ENCODE data around the gene SLC39A13. TPM values are rescaled to one million over a fixed set of nuclear protein-coding genes. Genes with fewer than 3 reads are reported as not detected.
"Not testable (repeated sequence)": the region's sequence is repeated elsewhere in the genome, so short reads cannot be mapped to it uniquely, and the experiment has no call there.

Gene SLC39A13
- total RNA-seq, 1 experiment from 2014 or later, result 46.2 TPM

DNA sequence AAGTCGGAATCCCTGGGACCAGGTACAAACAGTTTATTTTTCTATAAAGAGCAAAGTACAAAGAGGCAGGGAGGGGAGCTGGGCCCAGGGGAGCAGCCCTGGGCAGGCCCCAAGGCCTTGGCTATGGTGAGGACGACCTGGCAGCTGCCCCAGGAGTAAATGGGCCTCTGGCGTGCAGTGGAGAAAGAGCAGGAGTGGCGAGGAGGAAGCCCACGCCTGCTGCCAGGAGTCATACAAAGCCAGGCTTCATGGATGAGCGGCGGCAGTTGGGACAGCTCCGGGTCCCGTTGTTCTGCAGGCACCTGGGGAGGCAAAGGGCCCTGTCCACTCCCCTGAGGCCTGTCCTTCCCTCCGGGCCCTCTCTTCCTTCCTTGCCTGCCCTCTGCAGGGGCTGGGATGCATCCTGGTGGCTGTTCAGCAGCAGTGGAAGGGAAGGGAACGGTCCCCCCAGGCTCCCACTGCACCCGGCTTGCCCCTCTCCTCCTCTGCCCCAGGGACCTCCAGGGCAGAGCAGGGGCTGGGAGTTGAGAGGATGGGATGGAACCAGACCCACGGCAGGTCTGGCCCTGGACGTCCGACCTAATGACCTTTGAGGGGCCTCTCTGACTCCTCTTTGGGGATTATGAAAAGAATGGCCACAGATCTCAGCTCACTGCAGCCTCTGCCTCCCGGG is 29.5 kb downstream of the SLC39A13 start:
- no peak for DNase-seq (ENCODE audit: low read depth)
- in situ Hi-C loops (cut with HindIII; ENCODE audit: low pct_unique_long_range_greater_than_20kb, low sequenced_read_pairs), result no loop called here

DNA sequence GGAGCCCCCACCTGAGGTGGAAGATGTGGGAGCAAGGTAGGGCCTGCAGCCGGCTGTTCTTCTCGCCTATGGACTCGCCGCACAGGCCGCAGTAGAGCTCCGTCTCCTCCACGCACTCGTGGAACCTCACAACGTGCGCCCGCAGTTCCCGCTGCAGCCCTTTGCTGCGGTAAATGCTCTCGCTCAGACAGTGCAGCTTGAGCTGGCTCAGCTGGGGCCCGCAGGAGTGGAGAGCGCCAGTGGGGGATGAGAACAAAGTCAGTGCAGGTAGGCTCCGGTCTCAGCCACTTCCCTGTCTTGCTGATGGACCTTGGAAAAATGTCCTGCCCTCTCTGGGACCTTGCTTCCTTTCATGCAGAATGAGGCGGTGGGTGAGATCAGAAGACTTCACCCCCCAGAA is 30.3 kb downstream of the SLC39A13 start:
- no peak for DNase-seq (ENCODE audit: low read depth)
- in situ Hi-C loops (cut with HindIII; ENCODE audit: low pct_unique_long_range_greater_than_20kb, low sequenced_read_pairs), result no loop called here

DNA sequence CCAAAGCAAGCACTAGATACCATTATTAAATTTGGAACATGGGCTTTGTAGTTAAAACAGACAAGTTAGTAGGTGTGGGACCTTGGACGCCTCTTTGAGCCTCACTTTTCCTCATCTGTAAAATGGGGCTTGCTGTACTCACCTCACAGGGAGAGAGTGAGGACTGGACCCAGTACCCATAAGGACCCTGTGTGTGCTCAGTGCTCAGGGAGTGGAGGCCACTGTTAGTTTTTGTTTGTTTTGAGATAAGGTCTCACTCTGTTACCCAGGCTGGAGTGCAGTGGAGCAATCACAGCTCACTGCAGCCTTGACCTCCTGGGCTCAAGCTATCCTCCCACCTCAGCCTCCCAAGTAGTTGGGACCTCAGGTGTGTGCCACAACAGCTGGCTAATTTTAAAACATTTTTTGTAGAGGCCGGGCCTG is 31.7 kb downstream of the SLC39A13 start:
- DNase-seq (ENCODE audit: low read depth), result no peak
- in situ Hi-C loops (cut with HindIII; ENCODE audit: low pct_unique_long_range_greater_than_20kb, low sequenced_read_pairs), result no loop called here

DNA sequence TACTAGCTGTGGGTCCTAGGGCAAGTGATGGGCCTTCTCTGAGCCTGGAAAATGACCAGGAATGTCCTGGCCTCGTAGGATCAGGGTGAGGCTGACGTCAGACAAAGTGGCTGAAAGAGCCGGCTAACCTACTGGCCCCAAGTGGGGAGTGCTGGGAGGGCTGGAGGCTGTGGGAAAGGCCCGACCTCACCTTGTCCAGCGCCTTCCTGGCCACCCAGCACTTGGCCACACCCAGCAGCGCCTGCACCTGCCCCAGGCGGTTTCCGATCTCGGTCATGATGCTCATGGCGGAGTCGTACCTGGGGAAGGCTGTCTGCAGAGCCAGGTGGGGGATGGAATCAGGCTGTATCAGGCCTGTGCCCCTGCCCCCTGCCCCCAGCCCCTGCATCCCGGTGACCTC is 33.0 kb downstream of the SLC39A13 start:
- no peak for DNase-seq (ENCODE audit: low read depth)
- in situ Hi-C loops (cut with HindIII; ENCODE audit: low pct_unique_long_range_greater_than_20kb, low sequenced_read_pairs), result no loop called here

DNA sequence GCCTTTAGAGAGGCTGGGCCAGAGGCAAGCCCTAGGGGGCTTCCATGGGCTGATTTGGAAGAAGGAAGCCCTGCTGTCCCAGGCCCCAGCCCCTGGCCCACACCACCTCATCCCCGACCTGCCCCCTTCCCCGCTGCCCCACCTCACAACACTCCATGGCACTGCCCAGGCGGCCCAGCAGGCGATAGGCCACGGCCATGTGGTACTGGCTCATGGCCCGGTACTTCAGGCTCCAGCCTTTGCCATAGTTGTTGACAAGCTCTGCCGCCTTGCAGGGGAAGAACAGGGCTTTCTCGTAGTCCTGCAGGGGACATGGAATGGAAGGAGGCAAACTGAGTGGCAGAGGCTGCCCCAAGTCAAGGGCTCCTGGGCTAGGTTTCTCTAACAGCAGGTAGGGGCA is 34.1 kb downstream of the SLC39A13 start:
- in situ Hi-C loops (cut with HindIII; ENCODE audit: low pct_unique_long_range_greater_than_20kb, low sequenced_read_pairs), result no loop called here

DNA sequence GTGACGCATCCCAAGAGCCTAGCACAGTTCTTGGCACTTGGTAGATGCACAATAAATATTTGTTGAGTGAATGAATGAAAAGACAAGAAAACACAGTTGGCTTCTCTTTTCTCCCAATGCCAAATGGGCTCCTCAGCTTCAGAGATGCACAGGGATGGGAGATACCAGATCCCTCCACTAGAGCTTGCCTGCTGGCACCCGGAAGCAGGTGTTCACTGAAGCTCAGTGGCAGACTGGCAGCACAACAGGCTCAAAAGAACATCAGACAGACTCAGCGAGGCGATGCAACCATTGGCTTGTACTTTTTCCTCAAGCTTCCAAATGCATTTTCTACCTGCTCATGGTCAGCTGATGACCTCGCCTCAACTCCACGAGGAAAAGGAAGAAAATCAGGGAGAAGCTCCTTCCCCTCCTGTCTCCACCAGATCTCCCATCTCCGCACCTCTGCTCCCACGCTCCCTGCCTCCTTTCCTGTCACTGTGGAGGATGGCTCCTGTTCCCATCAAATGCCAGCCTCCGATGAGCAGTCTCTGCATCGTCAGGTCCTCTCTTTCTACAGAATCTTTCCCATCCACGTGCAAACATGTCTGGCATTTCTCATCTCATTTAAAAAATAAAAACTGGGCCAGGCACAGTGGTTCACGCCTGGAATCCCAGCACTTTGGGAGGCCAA is 34.8 kb downstream of the SLC39A13 start:
- in situ Hi-C loops (cut with HindIII; ENCODE audit: low pct_unique_long_range_greater_than_20kb, low sequenced_read_pairs), result no loop called here
- DNase-seq (ENCODE audit: low read depth), result no peak

More for the DNA sequence above, 34.1 kb downstream of the SLC39A13 start:
- no peak for DNase-seq (ENCODE audit: low read depth)

DNA sequence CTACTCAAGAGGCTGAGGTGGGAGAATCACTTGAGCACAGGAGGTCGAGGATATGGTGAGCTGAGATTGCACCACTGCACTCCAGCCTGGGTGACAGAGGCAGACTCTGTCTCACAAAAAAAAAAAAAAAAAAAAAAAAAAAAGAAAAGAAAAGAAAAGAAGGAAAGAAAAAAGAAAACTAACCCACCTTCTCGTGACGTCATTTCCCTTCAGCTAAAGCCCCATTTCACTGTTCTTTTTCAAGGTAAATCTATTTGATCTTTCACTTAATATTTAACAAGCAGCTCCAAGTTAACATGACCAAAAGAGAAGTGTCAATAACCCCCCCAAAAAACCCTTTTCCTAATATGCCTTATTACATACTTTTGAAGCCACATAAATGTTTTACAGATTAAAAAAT is 35.4 kb downstream of the SLC39A13 start:
- in situ Hi-C loops (cut with HindIII; ENCODE audit: low pct_unique_long_range_greater_than_20kb, low sequenced_read_pairs), result no loop called here
- DNase-seq (ENCODE audit: low read depth), result no peak

DNA sequence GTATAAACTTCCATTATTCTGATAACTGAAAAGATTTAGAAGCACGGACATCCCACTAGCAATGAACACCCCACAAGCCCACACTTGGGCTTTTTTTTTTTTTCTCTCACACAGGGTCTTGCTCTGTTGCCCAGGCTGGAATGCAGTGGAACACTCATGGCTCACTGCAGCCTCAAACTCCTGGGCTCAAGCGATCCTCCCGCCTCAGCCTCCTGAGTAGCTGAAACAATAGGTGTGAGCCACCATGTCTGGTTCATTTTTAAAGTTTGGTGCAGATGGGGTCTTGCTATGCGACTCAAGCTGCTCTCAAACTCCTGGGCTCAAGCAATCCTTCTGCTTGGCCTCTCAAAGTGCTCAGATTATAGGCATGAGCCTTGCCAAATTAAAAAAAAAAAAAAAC is 37.5 kb downstream of the SLC39A13 start:
- in situ Hi-C loops (cut with HindIII; ENCODE audit: low pct_unique_long_range_greater_than_20kb, low sequenced_read_pairs), result no loop called here
- DNase-seq (ENCODE audit: low read depth), result no peak

DNA sequence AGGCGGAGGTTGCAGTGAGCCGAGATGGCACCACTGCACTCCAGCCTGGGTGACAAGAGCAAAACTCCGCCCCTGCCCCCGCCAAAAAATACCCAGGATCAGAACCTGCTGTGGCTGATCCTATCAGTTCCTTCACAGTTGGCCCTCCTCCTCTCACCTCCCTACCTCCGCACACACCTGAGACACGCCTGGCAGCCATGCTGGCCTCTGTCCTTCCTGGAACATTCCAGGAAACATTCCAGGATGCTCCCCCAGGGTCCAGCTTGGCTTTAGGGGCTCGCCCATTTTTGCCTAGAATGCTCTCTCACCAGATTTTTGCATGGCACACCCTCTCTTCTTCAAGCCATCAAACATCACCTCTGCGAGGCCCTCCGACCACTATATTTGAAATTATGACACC is 38.4 kb downstream of the SLC39A13 start:
- in situ Hi-C loops (cut with HindIII; ENCODE audit: low pct_unique_long_range_greater_than_20kb, low sequenced_read_pairs), result no loop called here

DNA sequence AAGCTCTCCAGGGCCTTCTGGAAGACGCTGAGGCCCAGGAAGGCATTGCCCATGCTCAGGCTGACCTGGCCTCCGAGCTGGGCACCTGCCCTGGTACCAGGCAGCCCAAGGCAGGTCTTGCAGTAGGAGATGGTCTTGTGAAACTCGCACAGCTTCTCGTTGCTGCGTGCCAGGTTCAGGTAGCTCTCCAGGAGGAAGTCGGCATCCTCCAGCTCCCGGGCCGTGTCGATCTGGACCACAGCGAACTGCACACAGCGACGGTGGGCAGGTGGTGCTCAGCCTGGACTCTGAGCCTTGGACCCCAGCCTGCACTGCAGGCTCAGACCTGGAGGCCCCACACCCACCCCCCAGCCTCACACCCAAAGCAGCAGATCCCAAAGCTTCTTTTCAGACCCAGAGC is 39.5 kb downstream of the SLC39A13 start:
- DNase-seq (ENCODE audit: low read depth), result no peak
- in situ Hi-C loops (cut with HindIII; ENCODE audit: low pct_unique_long_range_greater_than_20kb, low sequenced_read_pairs), result no loop called here

More for the DNA sequence above, 38.4 kb downstream of the SLC39A13 start:
- no peak for DNase-seq (ENCODE audit: low read depth)

DNA sequence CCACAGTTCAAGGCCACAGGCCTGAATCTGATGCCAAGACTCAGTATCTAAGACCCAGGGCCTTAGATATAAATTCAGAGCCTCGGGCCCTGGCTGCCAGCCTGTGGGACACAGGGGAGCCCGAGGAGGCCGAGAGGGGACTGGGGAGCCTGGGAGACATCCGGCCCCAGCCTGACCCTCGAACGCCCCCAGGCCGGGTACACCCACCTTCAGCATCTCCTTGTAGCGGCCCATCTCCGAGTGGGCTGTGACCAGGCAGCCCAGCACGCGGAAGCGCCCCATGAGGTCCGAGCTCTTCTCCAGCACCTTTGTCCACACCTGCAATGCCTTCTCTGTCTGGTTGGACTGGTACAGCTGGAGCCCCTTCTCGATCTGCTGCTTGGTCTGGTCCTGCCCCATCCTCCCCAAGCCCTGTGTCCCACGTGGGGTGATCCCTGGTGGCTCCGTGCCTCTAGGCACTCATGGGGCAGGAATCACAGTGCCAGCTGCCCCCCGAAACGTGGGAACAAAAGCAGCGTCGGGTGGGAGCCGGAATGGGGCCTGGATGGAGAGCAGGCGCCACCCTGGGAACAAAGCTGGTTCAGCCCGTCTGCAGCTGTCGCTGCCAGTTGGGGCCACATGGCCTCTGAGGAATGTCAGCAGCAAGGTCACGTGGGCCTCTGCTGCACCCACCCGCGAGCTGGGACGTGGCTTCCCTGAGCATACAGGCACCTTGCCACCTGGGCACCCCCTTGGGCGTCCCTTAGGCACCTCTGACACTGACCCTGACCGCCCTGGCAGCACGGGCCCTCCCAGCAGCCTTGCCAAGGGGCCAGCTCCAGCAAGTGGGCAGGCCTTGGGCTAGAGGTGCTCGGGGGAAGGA is 40.4 kb downstream of the SLC39A13 start, which contains the start of gene RAPSN:
Gene RAPSN, minus strand, starts transcription at position 571 of the 862 bp plus-strand sequence. Its CDS starts 172 bp downstream, at position 399.
- DNase-seq (ENCODE audit: low read depth), result no peak
- in situ Hi-C loops (cut with HindIII; ENCODE audit: low pct_unique_long_range_greater_than_20kb, low sequenced_read_pairs), result no loop called here

DNA sequence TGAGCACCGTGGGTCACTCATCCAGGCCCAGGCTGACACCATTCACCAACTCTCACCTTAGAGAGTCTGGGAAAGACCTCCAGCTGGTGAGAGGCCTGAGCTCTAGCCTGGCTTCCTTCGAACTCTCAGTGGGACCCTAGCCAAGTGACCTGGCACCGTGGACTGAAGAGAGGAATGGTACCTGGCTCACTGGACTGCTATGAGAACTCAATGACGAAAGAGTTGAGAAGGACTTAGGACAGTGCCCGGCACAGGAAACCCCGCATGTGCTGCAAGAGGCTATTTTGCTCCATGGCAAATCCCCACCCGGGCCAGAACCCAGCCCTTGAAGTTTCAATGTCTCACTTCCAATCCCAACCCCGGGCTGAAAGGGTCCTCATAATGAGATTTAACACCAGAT is 41.2 kb downstream of the SLC39A13 start:
- in situ Hi-C loops (cut with HindIII; ENCODE audit: low pct_unique_long_range_greater_than_20kb, low sequenced_read_pairs), result no loop called here

DNA sequence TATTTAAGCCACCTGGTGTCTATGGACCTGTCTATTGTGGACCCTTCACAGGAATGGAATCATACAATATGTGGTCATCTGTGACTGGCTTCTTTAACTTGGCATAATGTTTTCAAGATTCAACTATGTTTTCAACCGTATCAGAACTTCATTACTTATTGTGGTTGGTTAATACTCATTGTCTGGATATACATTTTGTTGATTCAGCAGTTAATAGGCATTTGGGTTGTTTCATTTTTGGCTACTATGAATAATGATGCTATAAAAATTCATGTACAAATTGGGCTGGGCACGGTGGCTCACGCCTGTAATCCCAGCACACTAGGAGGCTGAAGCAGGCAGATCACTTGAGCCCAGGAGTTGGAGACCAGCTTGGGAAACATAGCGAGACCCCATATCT is 43.0 kb downstream of the SLC39A13 start:
- no peak for DNase-seq (ENCODE audit: low read depth)
- in situ Hi-C loops (cut with HindIII; ENCODE audit: low pct_unique_long_range_greater_than_20kb, low sequenced_read_pairs), result no loop called here

More for the DNA sequence above, 41.2 kb downstream of the SLC39A13 start:
- DNase-seq (ENCODE audit: low read depth), result no peak

DNA sequence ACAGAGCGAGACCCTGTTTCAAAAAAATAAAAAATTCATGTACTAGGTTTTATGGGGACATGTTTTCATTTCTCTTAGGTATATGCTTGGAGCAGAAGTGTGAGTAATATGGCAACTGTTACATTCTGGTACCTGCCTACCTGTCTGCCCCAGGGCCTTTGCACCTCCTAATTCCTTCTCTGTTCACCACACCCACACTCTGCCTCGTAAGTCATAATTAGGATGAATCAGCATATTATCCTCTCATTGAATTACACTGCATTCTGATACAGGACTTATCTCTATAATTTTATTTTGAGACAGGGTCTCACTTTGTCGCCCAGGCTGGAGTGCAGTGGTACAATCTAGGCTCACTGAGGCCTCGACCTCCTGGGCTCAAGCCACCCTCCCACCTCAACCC is 43.6 kb downstream of the SLC39A13 start:
- in situ Hi-C loops (cut with HindIII; ENCODE audit: low pct_unique_long_range_greater_than_20kb, low sequenced_read_pairs), result no loop called here
- no peak for DNase-seq (ENCODE audit: low read depth)

DNA sequence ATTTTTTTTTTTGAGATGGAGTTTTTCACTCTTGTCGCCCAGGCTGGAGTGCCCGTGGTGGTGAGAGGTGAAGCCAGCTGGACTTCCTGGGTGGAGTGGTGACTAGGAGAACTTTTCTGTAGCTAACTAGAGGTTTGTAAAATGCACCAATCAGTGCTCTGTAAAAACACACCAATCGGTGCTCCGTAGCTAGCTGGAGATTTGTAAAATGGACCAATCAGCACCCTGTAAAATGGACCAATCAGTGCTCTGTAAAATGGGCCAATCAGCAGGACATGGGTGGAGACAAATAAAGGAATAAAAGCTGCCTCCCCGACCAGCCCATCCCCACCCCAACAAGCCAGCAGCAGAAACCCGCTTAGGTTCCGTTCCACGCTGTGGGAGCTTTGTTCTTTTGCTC is 45.0 kb downstream of the SLC39A13 start:
- in situ Hi-C loops (cut with HindIII; ENCODE audit: low pct_unique_long_range_greater_than_20kb, low sequenced_read_pairs), result no loop called here
- DNase-seq (ENCODE audit: low read depth), result no peak

DNA sequence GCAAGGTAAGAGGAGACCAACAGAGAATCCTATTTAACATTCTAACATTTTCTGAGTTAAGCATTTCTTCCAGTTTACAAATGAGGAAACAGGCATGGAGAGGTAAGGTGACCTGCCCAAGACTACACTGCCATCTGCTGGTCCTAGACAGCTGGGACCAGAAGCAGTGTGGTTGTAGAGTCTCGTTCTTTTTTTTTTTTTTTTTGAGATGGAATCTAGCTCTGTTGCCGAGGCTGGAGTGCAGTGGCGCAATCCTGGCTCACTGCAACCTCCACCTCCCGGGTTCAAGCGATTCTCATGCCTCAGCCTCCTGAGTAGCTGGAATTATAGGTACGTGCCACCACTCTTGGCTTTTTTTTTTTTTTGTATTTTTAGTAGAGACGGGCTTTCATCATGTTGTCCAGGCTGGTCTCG is 45.9 kb downstream of the SLC39A13 start:
- DNase-seq (ENCODE audit: low read depth), result peak; percentile 68
- in situ Hi-C loops (cut with HindIII; ENCODE audit: low pct_unique_long_range_greater_than_20kb, low sequenced_read_pairs), result not testable (repeated sequence)

DNA sequence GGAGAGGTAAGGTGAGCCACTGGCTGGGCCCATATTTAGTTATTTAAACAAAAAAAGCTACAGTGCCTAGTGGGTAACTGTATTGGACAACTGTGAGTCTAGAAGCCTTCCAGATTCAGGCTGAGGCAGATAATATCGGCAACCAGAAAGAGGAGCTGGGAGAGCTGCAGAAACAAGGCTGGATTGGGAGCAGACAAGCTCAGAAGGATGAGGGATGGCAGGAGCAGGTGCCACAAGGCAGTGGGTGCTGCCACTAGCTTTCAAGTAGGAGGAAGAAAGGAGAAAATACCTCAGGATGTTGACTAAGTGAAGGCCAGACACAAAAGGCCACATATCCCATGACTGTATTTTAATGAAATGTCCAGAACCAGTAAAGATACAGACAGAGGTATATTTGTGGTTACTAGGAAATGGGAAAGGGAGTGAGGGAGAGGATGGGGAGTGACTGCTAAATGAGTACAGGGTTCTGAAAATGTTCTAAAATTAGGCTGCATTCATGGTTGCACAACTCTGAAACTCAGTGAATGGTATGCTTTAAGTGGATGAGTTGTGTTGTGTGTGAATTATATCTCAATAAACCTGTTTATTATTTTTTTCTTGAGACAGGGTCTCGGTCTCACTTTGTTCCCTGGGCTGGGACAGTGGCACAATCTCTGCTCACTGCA is 52.3 kb downstream of the SLC39A13 start:
- in situ Hi-C loops (cut with HindIII; ENCODE audit: low pct_unique_long_range_greater_than_20kb, low sequenced_read_pairs), result no loop called here
- DNase-seq (ENCODE audit: low read depth), result no peak

DNA sequence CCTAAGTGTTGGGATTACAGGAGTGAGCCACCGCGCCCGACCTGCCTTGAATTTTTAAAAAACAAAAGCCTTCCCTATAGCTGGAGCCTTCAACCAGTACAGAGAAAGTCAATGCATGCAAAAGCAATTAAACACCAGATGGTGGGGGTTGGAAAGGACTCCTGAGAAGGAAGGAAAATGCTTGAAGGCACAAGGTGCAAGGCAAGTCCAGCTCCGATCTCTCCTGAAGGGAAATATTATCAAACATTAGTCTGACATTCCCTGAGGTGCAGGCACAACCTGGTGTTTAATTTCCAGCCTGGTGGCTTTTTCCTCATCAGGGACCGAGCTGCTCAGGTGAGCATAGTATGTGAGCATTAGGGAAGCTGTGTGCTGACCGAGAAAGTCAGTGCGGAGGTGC is 53.5 kb downstream of the SLC39A13 start:
- DNase-seq (ENCODE audit: low read depth), result no peak
- in situ Hi-C loops (cut with HindIII; ENCODE audit: low pct_unique_long_range_greater_than_20kb, low sequenced_read_pairs), result no loop called here

All from Caki2 (cell line).